ENCODE results near the gene BTBD19. TPM values are rescaled to one million over a fixed set of nuclear protein-coding genes. Genes with fewer than 3 reads are reported as not detected.
A peak's percentile ranks its signal among the peaks of the same experiment; 100 is the strongest.

BTBD19 gene
- total and polyA plus RNA-seq, 2 of the 8 experiments (the other 6 are each of a cell fraction or from before 2014, with no cell fraction given), result 1.1 TPM

GRCh38 chr1:44803312-44804095, 4.8 kb upstream of the BTBD19 start:
- Histone ChIP-seq H4K20me1 (replicated peaks in 1 of 2; ENCODE audit: control insufficient read depth in 1 of 2, insufficient read depth in 2 of 2, low read length in 2 of 2) (peaks cover 0 to 10% of the 10 kb centered on the region in 2 experiments), H3K18ac (ENCODE audit: extremely low read depth, low read length) (no peak overlapping the region), H3K4me2 (ENCODE audit: insufficient read depth in 1 of 2, low read depth in 2 of 2, low read length in 2 of 2) (no peak overlapping the region), H3K4me1 (replicated peaks in 1 of 4; ENCODE audit: control insufficient read depth in 3 of 4, insufficient read depth in 4 of 4, low read length in 3 of 4) (peaks cover 4 to 28% (median 23%) of the 10 kb centered on the region in 4 experiments), H3K56ac (replicated peaks; ENCODE audit: insufficient read length, low read depth, low read length) (no peak overlapping the region), H3K27me3 (replicated peaks in 1 of 4; ENCODE audit: control insufficient read depth in 3 of 4, extremely low read depth in 1 of 4, insufficient read depth in 3 of 4, low read length in 3 of 4) (peaks cover 0 to 5% (median 0%) of the 10 kb centered on the region in 4 experiments; a peak in 2 of 7 replicates), H3K79me2 (ENCODE audit: control insufficient read depth in 1 of 2, insufficient read depth in 2 of 2, low read length in 2 of 2) (no peaks in the 10 kb centered on the region), H2BK15ac (ENCODE audit: low read length) (no peak overlapping the region), H3K36me3 (ENCODE audit: control insufficient read depth in 2 of 4, insufficient read depth in 4 of 4, low read length in 3 of 4) (peaks cover 0 to 16% (median 10%) of the 10 kb centered on the region in 4 experiments; a peak in 5 of 8 replicates), H3K4me3 (ENCODE audit: extremely low read depth in 1 of 4, insufficient read depth in 2 of 4, low read depth in 3 of 4, low read length in 4 of 4) (no peak overlapping the region), H2BK120ac (replicated peaks; ENCODE audit: low read depth, low read length) (no peak overlapping the region), H4K5ac (ENCODE audit: insufficient read length, low read depth, low read length) (no peak overlapping the region), H2BK20ac (ENCODE audit: low read length) (no peak overlapping the region), H4K8ac (ENCODE audit: extremely low read depth, insufficient read depth, low read length) (0 out of 2 replicates have a peak overlapping the region, but pooled peaks have one; percentile 3), H2BK12ac (ENCODE audit: low read depth, low read length) (no peak overlapping the region), H3K23ac (ENCODE audit: insufficient read length) (no peak overlapping the region), H3K9me3 (ENCODE audit: insufficient read depth in 2 of 2, low read depth in 1 of 2, low read length in 1 of 2) (no peaks in the 10 kb centered on the region), H2AFZ (ENCODE audit: low read length) (no peak overlapping the region), H2BK5ac (ENCODE audit: low read depth, low read length) (no peak overlapping the region; the same call in 1 of the 2 replicates), H3K27ac (ENCODE audit: low read depth, low read length) (no peak overlapping the region), H3K79me1 (ENCODE audit: low read depth, low read length) (no peaks in the 10 kb centered on the region), H2AK5ac (ENCODE audit: low read depth, low read length) (no peak overlapping the region), H4K91ac (replicated peaks; ENCODE audit: insufficient read length, low read length) (no peak overlapping the region), H3K14ac (ENCODE audit: insufficient read length) (no peak overlapping the region), H3K23me2 (ENCODE audit: low read depth, low read length) (peaks cover 7% of the 10 kb centered on the region; the same call in 1 of the 2 replicates), H3K9ac (replicated peaks in 1 of 4; ENCODE audit: extremely low read depth in 1 of 4, low read depth in 3 of 4, low read length in 3 of 4) (no peak overlapping the region), H3K4ac (replicated peaks; ENCODE audit: insufficient read length, low read depth, low read length) (no peak overlapping the region)
- POLR2A ChIA-PET (ENCODE audit: partially characterized antibody), result interaction anchor here (1.2 to 19.2 kb wide), 7 partner anchors 17 to 538 kb away, joined by 3 to 547 read pairs (median 11); partner anchors contain the start of genes RPS8 and UROD
- no peak for DNase-seq (ENCODE audit: low read depth in 1 of 2, low spot score in 2 of 2)
- 92% methylated on average over 13 of the region's 13 CpGs; no CpG with 5 or more reads in 1 of the 2 experiments for WGBS, 2 experiments (ENCODE audit: extremely low coverage in 1 of 2, insufficient coverage in 1 of 2, insufficient read length in 1 of 2, insufficient replicate concordance in 2 of 2, low coverage in 1 of 2, low lambda C conversion rate in 2 of 2, missing lambda C conversion rate in 1 of 2)
- no peak for FAIRE-seq
- CTCF ChIA-PET (ENCODE audit: partially characterized antibody), result interaction anchor here (1.2 to 1.4 kb wide), 2 partner anchors 10 to 13 kb away, joined by 3 to 7 read pairs; no protein-coding TSS in a partner anchor
- no peak for TF ChIP-seq CHD2 (IDR thresholded peaks at IDR 0.05; ENCODE audit: low read length)
- TF ChIP-seq HDAC6 (IDR thresholded peaks at IDR 0.05; ENCODE audit: low read depth, low read length), result no peak
- no peak for TF ChIP-seq SP1 (IDR thresholded peaks at IDR 0.05; ENCODE audit: low read depth, low read length)
- no peak for TF ChIP-seq SP4 (IDR thresholded peaks at IDR 0.05; ENCODE audit: low read length)
- TF ChIP-seq RAD21 (IDR thresholded peaks at IDR 0.05 in 1 of 2, conservative IDR thresholded peaks at IDR 0.05 in 1 of 2; ENCODE audit: low read depth in 2 of 2, low read length in 2 of 2), result no peak
- no peak for TF ChIP-seq SIN3A (conservative IDR thresholded peaks at IDR 0.05 in 1 of 2, IDR thresholded peaks at IDR 0.05 in 1 of 2; ENCODE audit: low read depth in 1 of 2, low read length in 2 of 2)
- no peak for TF ChIP-seq PHF8 (conservative IDR thresholded peaks at IDR 0.05; ENCODE audit: low read depth, low read length)
- TF ChIP-seq CTBP2 (IDR thresholded peaks at IDR 0.05; ENCODE audit: borderline replicate concordance, insufficient read depth, insufficient read length, low read length), result no peak
- no peak for TF ChIP-seq MAX (IDR thresholded peaks at IDR 0.05)
- no peak for TF ChIP-seq ASH2L (IDR thresholded peaks at IDR 0.05; ENCODE audit: low read length)
- no peak for TF ChIP-seq RXRA (IDR thresholded peaks at IDR 0.05; ENCODE audit: insufficient read depth, low read depth, low read length)

All from H1 (cell line).